Measurements from ENCODE around the gene INKA1.
"Not testable (repeated sequence)": the region's sequence is repeated elsewhere in the genome, so short reads cannot be mapped to it uniquely, and the experiment has no call there.

INKA1 gene

DNA sequence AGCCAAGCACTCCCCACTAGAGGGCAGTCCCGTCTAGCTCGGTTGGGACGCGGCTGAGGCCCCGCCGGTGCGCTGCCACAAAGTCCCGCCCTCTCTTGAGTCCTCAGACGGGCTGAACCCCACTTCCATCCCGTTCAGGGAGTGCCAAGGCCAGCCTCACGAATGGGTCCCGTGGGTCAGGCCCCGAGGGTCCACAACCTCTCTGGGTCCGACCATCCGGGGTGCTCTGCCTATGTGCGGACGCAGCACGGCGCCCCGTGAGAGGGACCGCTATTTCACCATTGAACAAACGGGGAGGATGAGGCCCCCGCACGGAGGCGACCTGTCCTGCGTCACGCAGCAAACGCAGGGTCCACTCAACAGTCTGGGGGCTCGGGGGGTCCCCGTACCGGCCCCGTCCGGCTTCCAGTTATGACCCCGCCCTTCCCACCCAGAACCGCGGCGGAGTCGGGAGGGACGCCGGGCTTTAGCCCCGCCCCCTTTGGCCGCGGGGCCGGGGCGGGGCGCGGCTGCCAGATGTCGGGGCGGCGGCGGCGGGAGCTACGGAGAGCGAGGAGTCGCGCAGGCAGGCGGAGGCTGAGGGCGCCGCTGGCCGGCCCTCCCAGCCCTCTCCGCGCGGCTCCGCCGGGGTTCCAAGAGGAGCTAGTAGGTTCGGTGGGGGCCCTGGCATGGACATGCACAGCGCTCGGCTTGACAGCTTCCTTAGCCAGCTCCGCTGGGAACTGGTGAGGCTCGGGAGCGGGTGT is at the start of gene INKA1:
Gene INKA1 (plus strand): TSS at position 543 of the 746 bp plus-strand sequence. CDS start 132 bp downstream, at position 675.
- DNase-seq (ENCODE audit: low spot score), result peak; percentile 92

DNA sequence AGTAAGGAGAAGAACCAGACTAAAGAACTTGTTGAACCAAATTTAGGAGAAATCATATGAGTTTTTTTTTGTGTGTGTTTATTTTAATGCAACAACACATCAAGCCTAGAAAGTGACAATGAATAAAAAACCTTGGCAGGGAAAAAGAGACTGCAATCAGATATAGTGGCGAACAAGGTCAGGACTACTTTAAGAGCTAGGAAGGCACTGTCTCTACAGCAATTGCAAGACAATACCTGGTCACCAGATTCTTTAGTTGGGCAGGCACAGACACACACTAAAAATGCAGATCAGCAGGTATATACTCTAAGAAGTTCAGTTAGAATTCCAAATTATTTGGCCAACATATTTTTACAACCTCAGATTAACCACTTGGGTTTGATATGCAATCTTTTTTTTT is 48.5 kb upstream of the INKA1 start:
- DNase-seq (ENCODE audit: low spot score), result no peak

DNA sequence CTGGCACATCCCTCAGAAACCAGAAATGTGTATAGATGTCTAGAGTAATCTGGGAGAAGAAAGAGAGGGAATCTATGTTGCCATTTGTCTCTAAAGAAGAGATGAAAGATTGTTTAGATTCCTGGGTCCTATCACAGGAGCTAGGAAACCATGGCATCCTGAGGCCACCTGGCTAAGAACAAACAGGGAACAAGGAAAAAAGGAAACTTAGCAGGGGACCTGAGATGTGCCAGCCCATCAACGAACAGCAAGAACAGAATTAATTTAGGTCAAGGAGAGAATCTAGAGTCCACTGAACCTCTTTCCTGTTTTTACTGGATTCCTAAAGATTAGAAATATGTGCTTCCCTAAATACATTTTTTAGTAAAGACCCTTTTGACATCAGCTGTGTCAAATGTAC is 47.0 kb upstream of the INKA1 start:
- no peak for DNase-seq (ENCODE audit: low spot score)

DNA sequence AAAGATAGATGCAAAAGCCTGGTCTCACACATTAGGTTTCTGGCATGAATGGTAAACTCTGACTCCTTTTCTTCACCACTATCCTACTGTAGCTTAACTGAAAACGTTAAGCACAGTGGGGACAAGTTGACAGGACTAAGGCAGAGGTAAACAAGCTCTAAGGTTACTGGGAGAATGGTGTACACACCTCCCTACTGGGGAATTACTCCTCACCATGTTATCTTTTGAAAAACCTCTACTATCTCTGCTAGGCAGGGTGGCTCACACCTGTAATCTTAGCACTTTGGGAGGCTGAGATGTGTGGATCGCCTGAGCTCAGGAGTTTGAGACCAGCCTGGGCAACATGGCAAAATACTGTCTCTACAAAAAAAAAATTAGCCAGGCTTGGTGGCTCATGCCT is 45.9 kb upstream of the INKA1 start:
- DNase-seq (ENCODE audit: low spot score), result no peak

DNA sequence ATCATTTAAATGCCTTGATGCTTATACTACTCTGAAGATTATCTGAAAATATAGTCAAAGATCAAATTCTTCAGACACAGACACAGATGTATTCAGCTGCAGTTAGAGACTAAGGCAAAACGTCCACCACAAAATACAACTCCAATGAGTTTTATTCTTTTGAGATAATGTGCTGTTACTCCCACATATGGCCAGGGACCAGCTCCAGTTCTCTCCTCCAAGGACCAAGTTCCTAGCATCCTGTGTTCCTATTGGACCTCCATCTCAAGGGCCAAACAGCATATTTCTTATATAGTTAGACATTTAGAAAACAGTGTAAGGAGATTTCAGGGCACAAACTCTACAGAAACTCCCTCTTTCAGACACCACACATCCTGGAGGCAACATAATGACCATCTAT is 43.8 kb upstream of the INKA1 start:
- no peak for DNase-seq (ENCODE audit: low spot score)

DNA sequence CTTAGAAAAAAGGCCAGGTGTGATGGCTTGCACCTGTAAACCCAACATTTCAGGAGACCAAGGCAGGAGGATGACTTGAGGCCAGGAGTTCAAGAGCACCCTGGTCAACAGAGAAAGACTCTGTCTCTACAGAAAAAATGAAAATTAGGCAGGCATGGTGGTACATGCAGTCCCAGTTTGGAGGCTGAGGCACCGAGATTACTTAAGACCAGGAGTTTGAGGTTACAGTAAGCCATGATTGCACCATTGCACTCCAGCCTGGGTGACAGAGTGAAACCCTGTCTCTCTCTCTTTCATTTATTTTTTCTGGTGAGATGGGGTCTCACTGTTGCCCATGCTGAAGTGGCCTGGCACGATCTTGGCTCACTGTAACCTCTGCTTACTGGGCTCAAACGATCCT is 41.4 kb upstream of the INKA1 start:
- DNase-seq (ENCODE audit: low spot score), result no peak

DNA sequence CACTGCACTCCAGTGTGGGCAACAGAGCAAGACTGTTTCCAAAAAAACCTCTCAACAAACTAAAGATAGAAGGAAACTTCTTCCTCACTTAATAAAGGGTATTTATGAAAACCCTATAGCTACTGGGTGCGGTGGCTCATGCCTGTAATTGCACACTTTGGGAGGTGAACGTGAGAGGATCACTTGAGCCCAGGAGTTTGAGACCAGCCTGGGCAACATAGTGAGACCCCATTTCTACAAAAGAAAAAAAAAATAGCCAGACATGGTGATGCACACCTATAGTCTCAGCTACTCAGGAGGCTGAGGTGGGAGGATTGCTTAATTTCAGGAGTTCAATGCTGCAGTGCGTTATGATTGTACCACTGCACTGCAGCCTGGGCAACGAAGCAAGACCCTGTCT is 39.1 kb upstream of the INKA1 start:
- no peak for DNase-seq (ENCODE audit: low spot score)

DNA sequence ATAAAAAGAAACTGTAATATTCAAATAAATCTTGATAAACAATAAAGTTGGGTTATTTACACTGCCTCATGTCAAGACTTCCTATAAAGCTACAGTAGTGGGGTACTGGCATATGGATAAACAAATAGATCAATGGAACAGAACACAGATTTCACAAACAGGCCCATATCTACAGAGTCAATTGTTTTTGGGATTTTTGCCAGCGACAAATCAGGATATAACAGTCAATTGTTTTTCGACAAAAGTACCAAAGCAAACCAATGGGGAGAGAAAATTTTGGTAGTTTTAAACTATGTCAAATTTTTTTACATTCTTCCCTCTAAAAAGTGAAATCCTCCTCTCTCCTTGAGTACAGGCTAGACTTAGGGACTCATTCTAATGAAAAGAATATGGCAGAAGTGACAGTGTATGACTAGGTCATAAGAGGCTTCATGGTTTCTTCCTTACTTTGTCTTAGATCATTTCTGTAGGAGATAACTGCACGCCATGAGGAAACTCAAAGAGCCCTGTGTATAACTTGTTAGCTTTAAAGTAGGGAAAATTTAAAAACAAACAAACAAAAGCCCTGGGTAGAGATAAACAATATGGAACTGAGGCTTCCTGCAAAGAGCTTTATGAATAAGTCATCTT is 33.7 kb upstream of the INKA1 start:
- DNase-seq (ENCODE audit: low spot score), result no peak

DNA sequence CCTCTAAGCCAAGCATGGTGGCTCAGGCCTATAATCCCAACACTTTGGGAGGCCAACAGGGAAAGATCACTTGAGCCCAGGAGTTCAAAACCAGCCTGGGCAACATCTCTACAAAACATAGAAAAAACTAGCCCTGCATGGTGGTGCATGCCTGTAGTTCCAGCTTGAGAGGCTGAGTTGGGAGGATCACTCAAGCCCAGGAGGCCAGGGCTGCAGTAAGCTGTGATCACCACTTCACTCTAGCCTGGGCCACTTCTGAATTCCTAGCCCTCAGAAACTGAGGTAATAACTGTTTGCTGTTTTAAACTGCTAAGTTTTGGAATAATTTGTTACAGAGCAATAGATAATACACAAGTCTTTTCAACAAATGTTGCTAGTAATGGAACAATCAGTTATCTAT is 33.1 kb upstream of the INKA1 start:
- DNase-seq (ENCODE audit: low spot score), result no peak

DNA sequence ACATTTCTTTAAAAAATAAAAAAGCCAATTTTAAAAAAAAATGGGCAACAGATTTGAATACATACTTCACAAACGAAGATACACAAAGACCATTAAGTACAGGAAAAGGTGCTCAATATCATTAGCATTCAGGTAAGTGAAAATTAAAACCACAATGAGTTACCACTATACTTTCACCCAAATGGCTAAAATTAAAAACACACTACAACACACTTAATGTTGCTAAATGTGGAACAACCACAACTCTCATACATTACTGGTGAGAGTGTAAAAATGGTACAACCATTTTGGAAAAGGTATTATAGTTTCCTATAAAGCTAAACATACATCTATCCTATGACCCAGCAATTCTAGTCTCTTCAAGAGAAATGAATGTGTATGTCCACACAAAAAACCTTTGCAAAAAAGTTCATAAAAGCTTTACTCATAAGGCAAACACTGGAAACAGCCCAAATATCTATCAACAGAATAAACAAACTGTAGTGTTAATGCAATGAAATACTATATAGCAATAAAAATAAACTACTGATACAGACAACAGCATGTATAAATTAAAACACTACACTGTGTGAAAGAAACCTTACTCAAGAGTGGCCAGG is 31.6 kb upstream of the INKA1 start:
- no peak for DNase-seq (ENCODE audit: low spot score)

DNA sequence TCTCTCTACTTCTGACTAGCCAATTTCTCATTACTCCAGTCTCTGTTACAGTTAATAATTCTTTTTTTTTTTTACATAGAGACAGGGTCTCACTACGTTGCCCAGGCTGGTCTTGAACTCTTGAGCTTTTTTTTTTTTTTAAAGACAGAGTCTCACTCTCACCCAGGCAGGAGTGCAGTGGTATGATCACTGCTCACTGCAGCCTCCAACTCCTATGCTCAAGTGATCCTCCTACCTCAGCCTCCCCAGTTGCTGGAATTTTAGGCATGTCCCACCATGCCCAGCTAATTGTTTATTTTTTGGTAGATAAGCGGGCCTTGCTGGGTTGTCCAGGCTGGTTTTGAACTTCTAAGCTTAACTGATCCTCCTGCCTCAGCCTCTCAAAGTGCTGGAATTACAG is 30.4 kb upstream of the INKA1 start:
- no peak for DNase-seq (ENCODE audit: low spot score)

DNA sequence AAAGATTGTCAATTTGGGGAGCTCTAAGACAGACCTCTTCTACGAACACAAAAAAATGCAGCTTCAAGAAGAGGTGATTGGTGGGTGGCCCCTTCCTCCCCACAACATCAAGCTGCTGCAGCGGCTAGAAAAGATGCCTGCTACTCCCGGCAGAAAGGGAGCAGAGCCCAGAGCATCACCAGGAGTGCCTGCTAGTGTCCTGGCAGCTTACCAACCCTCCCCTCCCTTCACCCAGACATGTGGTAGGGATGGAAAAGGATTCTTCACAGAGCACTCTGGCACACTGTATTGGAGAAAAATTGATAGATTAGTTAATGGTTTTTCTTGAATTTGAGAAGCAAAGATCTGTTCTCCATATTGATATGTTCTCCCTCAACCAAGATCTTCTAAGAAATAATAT is 27.5 kb upstream of the INKA1 start:
- no peak for DNase-seq (ENCODE audit: low spot score)

DNA sequence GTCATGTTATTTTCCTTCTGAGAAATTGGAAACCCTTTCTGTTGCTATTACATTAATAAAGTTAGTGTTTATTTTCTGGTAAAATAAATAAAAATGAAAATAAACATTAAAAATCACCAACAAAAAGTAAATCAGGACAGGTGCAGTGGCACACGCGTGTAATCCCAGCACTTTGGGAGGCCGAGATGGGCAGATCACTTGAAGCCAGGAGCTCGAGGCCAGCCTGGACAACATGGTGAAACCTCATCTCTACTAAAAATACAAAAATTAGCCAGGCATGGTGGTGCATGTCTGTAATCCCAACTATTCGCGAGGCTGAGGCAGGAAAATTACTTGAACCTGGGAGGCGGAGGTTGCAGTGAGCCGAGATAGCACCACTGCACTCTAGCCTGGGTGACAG is 27.0 kb upstream of the INKA1 start:
- DNase-seq (ENCODE audit: low spot score), result not testable (repeated sequence)

DNA sequence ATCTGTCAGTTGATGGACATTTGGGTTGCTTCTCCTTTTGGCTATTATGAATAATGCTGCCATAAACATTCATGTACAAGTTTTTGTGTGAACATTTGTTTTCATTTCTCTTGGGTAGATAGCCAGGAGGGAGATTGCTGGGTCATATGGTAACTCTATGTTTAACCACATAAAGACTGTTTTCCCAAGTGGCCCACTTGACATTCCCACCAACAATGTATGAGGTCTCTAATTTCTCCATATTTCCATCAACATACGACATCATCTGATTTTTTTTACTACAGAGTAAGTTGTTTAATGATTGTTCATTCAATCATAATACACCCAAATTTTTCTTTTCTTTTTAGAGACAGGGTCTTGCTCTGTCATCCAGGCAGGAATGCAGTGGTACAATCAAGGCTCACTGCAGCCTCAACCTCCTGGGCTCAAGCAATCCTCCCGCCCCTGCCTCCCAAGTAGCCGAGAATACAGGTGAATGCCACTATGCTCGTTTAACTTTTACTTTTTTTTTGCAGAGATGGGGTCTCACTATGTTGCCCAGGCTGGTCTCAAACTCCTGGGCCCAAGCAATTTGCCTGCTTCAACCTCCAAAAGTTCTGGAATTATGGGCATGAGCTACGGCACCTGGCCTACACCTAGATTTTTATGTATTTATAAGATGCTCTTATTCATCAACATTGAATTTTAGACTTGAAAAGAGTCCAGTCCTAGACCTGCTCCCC is 23.5 kb upstream of the INKA1 start:
- no peak for DNase-seq (ENCODE audit: low spot score)

DNA sequence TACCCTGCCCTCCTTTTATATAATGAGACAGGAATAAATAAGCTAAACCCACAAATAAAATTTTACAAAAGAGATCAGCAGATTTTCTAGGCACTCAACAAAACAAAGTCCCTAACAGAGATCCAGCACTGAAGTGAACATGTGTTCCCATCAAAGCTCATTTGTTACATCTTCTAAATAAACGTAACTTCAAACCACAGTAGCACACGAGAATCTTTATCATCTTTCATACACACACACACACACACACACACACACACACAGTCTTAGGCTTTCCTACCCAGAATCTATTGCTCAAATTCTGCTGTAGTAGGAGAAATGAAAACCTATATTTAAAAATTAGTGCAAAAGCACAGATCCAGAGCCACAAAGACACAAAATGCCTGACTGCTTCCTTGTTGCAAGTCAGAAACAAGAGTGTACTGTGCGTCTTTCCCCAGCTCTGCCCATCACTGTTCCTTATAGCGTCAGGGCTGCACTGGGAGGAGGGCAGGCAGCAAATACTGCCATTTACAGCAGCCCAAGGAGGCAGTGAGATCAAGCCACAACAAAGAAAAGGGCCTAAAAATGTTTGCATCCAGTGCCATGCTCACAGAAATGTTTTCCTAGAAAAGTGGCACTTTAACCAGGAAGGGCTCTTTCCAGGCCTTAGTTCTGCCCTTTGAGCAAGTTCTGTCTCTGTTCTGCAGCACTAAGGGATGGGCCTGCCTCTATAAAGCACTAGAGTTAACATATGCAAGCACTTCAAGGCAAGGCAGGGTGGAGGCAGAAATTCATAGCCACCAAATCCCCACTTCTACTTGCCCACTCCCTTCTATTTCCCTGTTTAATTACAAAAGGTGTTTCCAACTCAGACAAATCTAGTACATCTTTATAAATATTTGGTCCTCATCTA is 22.7 kb upstream of the INKA1 start:
- DNase-seq (ENCODE audit: low spot score), result no peak

DNA sequence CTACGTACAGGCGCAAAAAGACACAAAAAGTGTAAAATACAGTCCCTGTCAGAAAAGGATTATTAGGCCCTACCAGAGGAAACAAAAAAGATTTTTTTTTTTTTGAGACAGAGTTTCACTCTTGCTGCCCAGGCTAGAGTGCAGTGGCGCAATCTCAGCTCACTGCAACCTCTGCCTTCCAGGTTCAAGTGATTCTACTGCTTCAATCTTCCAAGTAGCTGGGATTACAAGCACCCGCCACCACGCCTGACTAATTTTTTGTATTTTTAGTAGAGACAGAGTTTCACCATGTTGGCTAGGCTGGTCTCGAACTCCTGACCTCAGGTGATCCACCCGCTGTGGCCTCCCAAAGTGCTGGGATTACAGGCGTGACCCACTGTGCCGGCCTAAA is 22.1 kb upstream of the INKA1 start:
- DNase-seq (ENCODE audit: low spot score), result not testable (repeated sequence)

DNA sequence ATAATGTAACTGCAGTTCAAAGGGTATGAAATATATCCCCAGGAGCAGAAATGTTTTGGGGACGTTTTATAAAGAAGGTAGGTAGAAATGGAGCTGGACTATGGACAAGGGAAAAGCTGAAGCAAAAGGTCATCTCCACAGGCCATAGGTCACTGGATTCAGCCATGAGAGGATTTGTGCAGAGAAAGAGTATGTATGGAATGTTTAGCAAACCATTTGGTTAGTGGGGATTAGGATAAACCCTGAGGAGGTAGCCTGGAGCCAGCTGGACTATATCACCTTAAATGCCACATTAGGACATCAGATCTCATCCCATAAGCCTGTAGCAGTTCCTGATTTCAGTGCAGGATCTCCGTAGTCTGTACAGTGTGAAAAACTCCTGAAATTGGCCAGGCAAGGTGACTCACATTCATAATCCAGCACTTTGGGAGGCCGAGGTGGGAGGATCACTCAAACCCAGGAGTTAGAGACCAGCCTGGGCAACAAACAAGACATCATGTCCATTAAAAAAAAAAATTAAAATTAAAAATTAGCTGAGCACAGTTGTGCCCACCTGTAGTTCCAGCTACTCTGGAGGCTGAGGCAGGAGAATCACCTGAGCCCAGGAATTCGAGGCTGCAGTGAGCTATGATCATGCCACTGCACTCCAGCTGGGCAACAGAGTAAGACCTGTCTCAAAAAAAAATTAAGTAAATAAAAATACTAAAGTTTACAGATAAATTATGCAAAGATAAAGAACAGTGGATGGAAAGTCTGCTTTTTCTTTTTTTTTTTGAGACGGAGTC is 21.5 kb upstream of the INKA1 start:
- no peak for DNase-seq (ENCODE audit: low spot score)

DNA sequence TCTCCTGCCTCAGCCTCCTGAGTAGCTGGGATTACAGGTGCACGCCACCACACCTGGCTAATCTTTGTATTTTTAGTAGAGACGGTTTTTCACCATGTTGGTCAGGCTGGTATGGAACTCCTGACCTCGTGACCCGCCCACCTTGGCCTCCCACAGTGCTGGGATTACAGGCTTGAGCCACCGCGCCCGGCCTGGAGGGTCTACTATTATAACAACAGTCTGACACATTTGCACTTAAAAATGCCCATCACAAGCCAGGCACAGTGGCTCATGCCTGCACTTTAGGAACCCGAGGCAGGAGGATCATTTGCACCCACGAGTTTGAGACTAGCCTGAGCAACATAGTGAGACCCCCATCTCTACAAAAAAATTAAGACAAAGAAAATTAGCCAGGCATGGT is 20.8 kb upstream of the INKA1 start:
- DNase-seq (ENCODE audit: low spot score), result not testable (repeated sequence)

DNA sequence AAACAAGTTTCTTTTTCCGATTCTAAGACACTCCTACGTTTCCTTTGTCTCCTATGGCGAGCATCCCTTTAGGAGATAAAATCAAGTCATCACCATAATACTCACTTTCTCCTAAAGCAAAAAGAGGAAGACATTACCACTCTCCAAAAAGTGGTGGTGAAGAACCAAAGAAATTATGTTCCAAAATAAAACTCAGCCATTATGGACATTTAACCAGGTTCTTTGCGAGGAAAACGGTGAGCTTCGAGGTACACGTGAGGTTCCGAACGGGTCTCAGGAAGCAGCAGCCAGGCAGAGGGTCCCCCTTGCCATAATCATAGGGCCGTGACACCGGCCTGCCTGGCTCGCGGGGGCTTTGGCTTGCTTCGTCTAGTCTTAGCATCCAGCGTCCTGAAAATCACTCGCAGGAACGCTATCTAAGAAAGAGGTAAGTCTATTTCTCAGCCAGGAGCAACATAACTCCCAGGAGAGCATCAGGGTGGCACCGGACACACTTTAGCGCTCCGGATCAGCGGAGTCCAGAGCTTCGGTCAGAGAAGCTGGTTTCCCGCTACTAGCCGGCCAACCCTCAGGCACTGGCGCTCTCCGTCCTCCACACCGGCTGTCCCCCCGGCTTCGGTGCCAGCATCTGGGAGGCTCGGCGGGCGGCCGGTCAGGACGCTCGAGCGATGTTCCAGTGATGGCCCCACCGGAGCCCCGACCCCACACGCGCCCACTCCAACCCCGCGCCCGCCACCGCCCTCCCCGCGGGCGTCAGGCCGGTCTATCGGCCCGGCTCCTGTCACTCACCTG is 17.3 kb upstream of the INKA1 start:
- DNase-seq (ENCODE audit: low spot score), result peak; percentile 58
